Stomach (tissue), 9 donors: Measurements from ENCODE around the gene NOS1. TPM values are rescaled to one million over a fixed set of nuclear protein-coding genes. Genes with fewer than 3 reads are reported as not detected.

Source experiments
- DNase-seq, 2 donors: peaks; one replicate each; pipeline versions ENCODE4 v3.0.0 to v3.0.0-alpha.2; 2013 to 2019
- H3K27ac ChIP-seq, 5 donors: fragments of 200-600 bp in 4 of 5; sonication (generic) in 4 of 5; one replicate each; pipeline ENCODE4 v1.5.1; 2013 to 2019; ENCODE audit warnings: mild to moderate bottlenecking in 1 of 5, moderate library complexity in 1 of 5
- H3K27me3 ChIP-seq, 3 donors: fragments of 200-600 bp; sonication (generic); one replicate each; pipeline ENCODE4 v1.5.1; 2017 to 2019; ENCODE audit warnings: mixed run types in 1 of 3
- H3K36me3 ChIP-seq, 4 donors: fragments of 200-600 bp; sonication (generic); 1 replicate in 3 of 4; 2 replicates in 1 of 4; pipeline ENCODE4 v1.5.1; 2016 to 2019
- H3K4me1 ChIP-seq, 4 donors: fragments of 200-600 bp; sonication (generic); one replicate each; pipeline ENCODE4 v1.5.1; 2016 to 2019
- H3K4me3 ChIP-seq, 4 donors: fragments of 200-600 bp; sonication (generic) in 3 of 4; one replicate each; pipeline ENCODE4 v1.5.1; 2016 to 2019; ENCODE audit warnings: mild to moderate bottlenecking in 1 of 4
- H3K9me3 ChIP-seq, 4 donors: fragments of 200-600 bp; sonication (generic); one replicate each; pipeline ENCODE4 v1.5.1; 2016 to 2019
- EP300 ChIP-seq: sonication (generic); formaldehyde crosslinking; IDR thresholded peaks from one replicate; pipeline ENCODE4 v1.6.1; 2017; ENCODE audit warnings: antibody characterized with exemption
- POLR2A ChIP-seq, 4 donors: fragments of 450-650 bp; IDR thresholded peaks; one replicate each; pipeline ENCODE4 v1.6.1; 2016; ENCODE audit warnings: antibody characterized with exemption in 4 of 4, control low read depth in 2 of 4, mild to moderate bottlenecking in 1 of 4, moderate library complexity in 1 of 4
- POLR2AphosphoS5 ChIP-seq, 3 donors: sonication (generic); formaldehyde crosslinking; IDR thresholded peaks; one replicate each; pipeline ENCODE4 v1.6.1; 2016; ENCODE audit warnings: antibody characterized with exemption in 3 of 3
- whole genome bisulfite sequencing, 5 donors: extraction: QIAGEN DNeasy Blood & Tissue Kit in 3 of 5; methylation state at CpG; one replicate each; pipeline versions ENCODE4 v1.1.5 to v1.1.7; 2013 to 2018; 5-methylcytosine and 5-hydroxymethylcytosine counted together
- intact Hi-C: fragments of 100-400 bp; cut with DNase I; formaldehyde crosslinking; loops from one replicate; pipeline ENCODE4 v1.15.1; 2023; ENCODE audit warnings: low total_unique reads
- polyA plus RNA-seq, 3 donors: library from polyadenylated mRNA; stranded (reverse); fragments of 200-250 nt; gene quantifications; one replicate each; pipeline ENCODE4 v1.2.3, GENCODE V29; 2013
- total RNA-seq, 5 donors: library from RNA; depleted of rRNA; stranded (reverse); fragments of >200 nt; gene quantifications; one replicate each; pipeline versions ENCODE4 v1.1.0 to v1.2.3, GENCODE V29; 2014 to 2016
- TF ChIP-seq, protein P1 (sequence below), 7 experiments: fragments of 450-650 bp in 4 of 7; fragments of 200-600 bp in 3 of 7; sonication (generic) in 3 of 7; IDR thresholded peaks; one replicate each; pipeline ENCODE4 v1.5.1; 2016 to 2019; ENCODE audit warnings: antibody characterized with exemption in 7 of 7, control low read depth in 2 of 7, mild to moderate bottlenecking in 1 of 7
- donor health status: healthy with polysubstance abuse.
- donor health status: Bipolar disorder and iron deficiency.
- donor health status: healthy.

NOS1 gene
- total and polyA plus RNA-seq, 8 donors: 0.15 to 3.1 (median 0.29) TPM; not detected in 3

DNA sequence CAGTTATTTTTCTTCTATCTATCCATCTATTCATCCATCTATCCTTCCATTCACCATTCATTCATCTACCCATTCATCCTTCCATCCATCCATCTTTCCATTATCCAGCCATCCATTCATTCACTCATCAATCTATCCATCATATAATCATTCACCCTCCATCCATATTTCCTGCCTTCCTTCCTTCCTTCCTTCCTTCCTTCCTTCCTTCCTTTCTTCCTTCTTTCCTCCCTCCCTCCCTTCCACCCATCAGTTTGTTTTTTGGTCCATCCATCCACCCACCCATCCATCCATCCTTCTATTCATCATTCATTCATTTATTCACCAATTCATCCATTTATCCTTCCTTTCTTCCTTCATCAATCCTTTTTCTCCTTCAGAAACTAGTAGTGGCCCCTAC lies 34.3 kb upstream of the NOS1 start:
- H3K4me1 ChIP-seq: no peaks in the 10 kb centered on the region
- no peak for DNase-seq
- no peak overlapping the region for H3K27ac ChIP-seq
- no peaks in the 10 kb centered on the region for H3K36me3 ChIP-seq
- no peak for TF ChIP-seq POLR2A (IDR thresholded peaks at IDR 0.05)
- TF ChIP-seq EP300: no peak
- TF ChIP-seq POLR2AphosphoS5 (IDR thresholded peaks at IDR 0.05): no peak
- TF ChIP-seq, protein P1, sequence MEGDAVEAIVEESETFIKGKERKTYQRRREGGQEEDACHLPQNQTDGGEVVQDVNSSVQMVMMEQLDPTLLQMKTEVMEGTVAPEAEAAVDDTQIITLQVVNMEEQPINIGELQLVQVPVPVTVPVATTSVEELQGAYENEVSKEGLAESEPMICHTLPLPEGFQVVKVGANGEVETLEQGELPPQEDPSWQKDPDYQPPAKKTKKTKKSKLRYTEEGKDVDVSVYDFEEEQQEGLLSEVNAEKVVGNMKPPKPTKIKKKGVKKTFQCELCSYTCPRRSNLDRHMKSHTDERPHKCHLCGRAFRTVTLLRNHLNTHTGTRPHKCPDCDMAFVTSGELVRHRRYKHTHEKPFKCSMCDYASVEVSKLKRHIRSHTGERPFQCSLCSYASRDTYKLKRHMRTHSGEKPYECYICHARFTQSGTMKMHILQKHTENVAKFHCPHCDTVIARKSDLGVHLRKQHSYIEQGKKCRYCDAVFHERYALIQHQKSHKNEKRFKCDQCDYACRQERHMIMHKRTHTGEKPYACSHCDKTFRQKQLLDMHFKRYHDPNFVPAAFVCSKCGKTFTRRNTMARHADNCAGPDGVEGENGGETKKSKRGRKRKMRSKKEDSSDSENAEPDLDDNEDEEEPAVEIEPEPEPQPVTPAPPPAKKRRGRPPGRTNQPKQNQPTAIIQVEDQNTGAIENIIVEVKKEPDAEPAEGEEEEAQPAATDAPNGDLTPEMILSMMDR (IDR thresholded peaks at IDR 0.05): no peak
- H3K4me3 ChIP-seq: no peak overlapping the region
- H3K9me3 ChIP-seq: peaks cover 0 to 10% (median 2%) of the 10 kb centered on the region in 4 donors
- intact Hi-C loops: no loop called here
- no peaks in the 10 kb centered on the region for H3K27me3 ChIP-seq

DNA sequence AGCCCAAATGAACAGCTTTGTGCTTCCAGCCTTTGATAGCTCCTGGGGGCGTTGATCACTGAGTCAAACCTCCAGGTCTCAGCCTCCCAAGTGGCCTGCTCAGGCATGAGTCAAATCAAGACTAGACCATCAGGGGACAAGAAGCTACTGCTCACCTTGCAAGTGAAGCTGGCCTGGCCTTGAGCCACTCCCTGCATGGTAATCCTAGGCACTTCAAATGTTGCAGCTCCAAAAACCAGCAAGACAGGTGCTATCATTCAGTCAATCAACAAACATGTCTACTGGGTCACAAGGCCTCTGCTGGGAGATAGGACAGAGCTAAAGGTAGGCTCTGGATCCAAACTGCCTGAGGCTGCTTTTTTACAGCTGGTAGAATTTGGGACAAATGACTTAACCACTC lies 33.1 kb upstream of the NOS1 start:
- H3K9me3 ChIP-seq: peaks cover 0 to 10% (median 2%) of the 10 kb centered on the region in 4 donors
- H3K27ac ChIP-seq: no peak overlapping the region
- no peak overlapping the region for H3K4me3 ChIP-seq
- no peaks in the 10 kb centered on the region for H3K4me1 ChIP-seq
- no peaks in the 10 kb centered on the region for H3K27me3 ChIP-seq
- intact Hi-C loops: no loop called here
- no peaks in the 10 kb centered on the region for H3K36me3 ChIP-seq
- TF ChIP-seq POLR2AphosphoS5 (IDR thresholded peaks at IDR 0.05) (no peak), EP300 (no peak), POLR2A (IDR thresholded peaks at IDR 0.05) (no peak)
- TF ChIP-seq, protein P1 (IDR thresholded peaks at IDR 0.05): no peak
- DNase-seq: no peak
- WGBS, 5 donors: 42 to 83% (median 77%) methylated on average over 1 of the region's 1 CpG

DNA sequence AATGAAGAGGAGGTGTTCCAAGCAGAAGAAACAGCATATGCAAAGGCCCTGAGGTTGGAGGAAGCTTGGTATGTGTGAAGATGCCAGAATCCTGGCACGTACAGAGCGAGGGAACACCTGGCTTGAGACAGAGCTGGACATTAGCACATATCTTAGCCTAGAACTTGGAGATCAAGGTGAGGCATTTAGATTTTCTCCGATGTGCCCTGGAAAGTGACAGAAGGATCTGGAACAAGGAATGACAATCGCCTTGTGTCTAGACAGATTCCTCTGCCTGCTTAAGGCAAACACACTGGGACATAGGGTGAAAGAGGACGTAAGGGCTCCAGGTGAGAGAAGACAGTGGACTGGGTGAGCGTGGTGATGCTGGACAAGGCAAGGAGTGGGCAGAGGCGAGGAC lies 32.2 kb upstream of the NOS1 start:
- H3K4me1 ChIP-seq: no peaks in the 10 kb centered on the region
- no peak overlapping the region for H3K27ac ChIP-seq
- no peaks in the 10 kb centered on the region for H3K36me3 ChIP-seq
- no peak for DNase-seq
- peaks cover 0 to 10% (median 2%) of the 10 kb centered on the region in 4 donors for H3K9me3 ChIP-seq
- TF ChIP-seq, protein P1 (IDR thresholded peaks at IDR 0.05): no peak
- TF ChIP-seq EP300 (no peak), POLR2AphosphoS5 (IDR thresholded peaks at IDR 0.05) (no peak), POLR2A (IDR thresholded peaks at IDR 0.05) (no peak)
- WGBS, 5 donors: 84 to 89% (median 87%) methylated on average over 7 of the region's 7 CpGs
- H3K27me3 ChIP-seq: peaks cover 0 to 3% (median 0%) of the 10 kb centered on the region in 3 donors
- H3K4me3 ChIP-seq: no peak overlapping the region
- intact Hi-C loops: no loop called here

DNA sequence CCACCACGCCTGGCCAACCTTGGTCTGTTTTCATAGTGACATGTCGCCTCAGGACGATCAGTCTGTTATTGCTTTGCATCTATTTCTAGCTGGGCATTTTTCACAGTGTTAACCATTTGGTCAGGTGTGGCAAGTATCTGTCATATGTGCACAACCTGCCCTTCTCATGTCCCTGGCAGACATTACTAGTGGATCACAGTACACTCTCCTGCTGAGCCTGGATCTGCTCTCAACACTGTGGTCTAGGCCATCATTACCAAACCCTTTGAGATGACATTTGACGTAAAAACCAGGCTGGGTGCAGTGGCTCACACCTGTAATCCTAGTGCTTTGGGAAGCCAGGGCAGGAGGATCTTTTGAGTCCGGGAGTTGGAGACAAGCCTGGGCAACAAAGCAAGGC lies 29.4 kb upstream of the NOS1 start:
- WGBS, 5 donors: 86 to 97% (median 93%) methylated on average over 5 of the region's 5 CpGs

More for the DNA sequence above, 29.4 kb upstream of the NOS1 start:
- H3K4me3 ChIP-seq: no peak overlapping the region
- no peak overlapping the region for H3K27ac ChIP-seq
- TF ChIP-seq, protein P1 (IDR thresholded peaks at IDR 0.05): no peak
- TF ChIP-seq EP300 (no peak), POLR2A (IDR thresholded peaks at IDR 0.05) (no peak), POLR2AphosphoS5 (IDR thresholded peaks at IDR 0.05) (no peak)
- H3K27me3 ChIP-seq: peaks cover 0 to 4% (median 0%) of the 10 kb centered on the region in 3 donors
- DNase-seq: no peak
- intact Hi-C loops: no loop called here
- H3K9me3 ChIP-seq: no peaks in the 10 kb centered on the region
- no peaks in the 10 kb centered on the region for H3K36me3 ChIP-seq
- H3K4me1 ChIP-seq: no peaks in the 10 kb centered on the region
